ENCODE data around the gene CCDC171. TPM values are rescaled to one million over a fixed set of nuclear protein-coding genes. Genes with fewer than 3 reads are reported as not detected.

The CCDC171 gene
- total RNA-seq, 4 donors from 2014 or later: 6.2 to 9.6 (median 7.8) TPM

DNA sequence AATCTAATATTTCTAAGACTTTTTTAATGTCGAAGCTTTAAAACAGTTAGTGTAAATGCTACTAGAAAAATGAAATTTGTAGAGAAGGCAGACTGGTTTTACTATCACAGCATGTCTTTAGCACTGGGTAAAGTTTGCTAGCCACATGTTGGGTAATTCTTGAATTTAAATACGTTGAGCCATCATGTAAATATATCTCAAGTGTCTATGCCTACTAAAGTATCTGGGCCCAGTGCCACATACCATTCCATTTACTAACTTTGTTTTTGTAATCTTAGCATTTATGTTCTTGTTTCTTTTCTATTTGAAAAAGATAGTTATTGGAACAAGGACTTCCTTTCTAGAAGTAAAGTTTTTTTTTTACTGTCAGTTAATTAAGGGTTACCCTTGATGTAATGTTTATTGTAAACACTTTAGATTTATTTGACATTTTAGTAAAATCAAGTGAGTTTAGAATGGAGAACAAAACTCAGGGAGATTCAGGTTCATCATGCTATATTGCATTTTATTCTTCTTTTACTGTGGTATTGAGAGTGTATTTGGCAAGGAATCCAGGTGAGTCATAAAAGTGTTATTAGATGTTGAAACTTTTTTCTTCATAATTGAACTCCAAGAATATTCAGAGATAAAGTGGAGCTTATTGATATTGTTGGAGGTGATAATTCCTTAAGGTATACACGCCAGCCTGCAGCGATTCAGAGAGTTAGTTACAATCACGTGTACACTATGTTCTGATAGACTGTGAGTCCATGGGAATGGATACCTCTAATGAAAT, 182.4 kb downstream of the CCDC171 start:
- H3K36me3 ChIP-seq: no peaks in the 10 kb centered on the region
- no peak for DNase-seq
- H3K9me3 ChIP-seq: no peaks in the 10 kb centered on the region
- intact Hi-C loops (cut with DNase I): no loop called here
- H3K4me3 ChIP-seq (replicated peaks in 1 of 3): no peak overlapping the region
- TF ChIP-seq POLR2A (IDR thresholded peaks at IDR 0.05): no peak
- TF ChIP-seq, protein P1, sequence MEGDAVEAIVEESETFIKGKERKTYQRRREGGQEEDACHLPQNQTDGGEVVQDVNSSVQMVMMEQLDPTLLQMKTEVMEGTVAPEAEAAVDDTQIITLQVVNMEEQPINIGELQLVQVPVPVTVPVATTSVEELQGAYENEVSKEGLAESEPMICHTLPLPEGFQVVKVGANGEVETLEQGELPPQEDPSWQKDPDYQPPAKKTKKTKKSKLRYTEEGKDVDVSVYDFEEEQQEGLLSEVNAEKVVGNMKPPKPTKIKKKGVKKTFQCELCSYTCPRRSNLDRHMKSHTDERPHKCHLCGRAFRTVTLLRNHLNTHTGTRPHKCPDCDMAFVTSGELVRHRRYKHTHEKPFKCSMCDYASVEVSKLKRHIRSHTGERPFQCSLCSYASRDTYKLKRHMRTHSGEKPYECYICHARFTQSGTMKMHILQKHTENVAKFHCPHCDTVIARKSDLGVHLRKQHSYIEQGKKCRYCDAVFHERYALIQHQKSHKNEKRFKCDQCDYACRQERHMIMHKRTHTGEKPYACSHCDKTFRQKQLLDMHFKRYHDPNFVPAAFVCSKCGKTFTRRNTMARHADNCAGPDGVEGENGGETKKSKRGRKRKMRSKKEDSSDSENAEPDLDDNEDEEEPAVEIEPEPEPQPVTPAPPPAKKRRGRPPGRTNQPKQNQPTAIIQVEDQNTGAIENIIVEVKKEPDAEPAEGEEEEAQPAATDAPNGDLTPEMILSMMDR (IDR thresholded peaks at IDR 0.05): no peak
- no peak overlapping the region for H3K27ac ChIP-seq
- no peaks in the 10 kb centered on the region for H3K27me3 ChIP-seq
- no peaks in the 10 kb centered on the region for H3K4me1 ChIP-seq
- WGBS, 2 donors: 69 to 75% methylated on average over 5 of the region's 5 CpGs

DNA sequence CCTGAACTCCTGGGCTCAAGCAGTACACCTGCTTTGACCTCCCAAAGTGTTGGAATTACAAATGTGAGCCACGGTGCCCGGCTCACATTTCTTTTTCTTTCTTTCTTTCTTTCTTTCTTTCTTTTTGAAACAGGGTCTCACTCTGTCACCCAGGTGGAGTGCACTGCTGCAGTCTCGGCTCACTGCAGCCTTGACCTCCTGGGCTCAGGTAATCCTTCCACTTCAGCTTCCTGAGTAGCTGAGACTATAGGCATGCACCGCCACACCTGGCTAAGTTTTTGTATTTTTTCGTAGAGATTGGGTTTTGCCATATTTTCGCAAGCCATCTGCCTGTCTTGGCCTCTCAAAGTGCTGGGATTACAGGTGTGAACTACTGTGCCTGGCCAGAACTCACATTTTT, 183.7 kb downstream of the CCDC171 start:
- H3K27me3 ChIP-seq: no peaks in the 10 kb centered on the region
- WGBS, 2 donors: 47 to 53% methylated on average over 6 of the region's 6 CpGs
- no peaks in the 10 kb centered on the region for H3K36me3 ChIP-seq
- DNase-seq: peak; percentile 50 to 71
- H3K9me3 ChIP-seq: no peaks in the 10 kb centered on the region
- TF ChIP-seq POLR2A (IDR thresholded peaks at IDR 0.05): no peak
- TF ChIP-seq, protein P1 (IDR thresholded peaks at IDR 0.05): no peak
- intact Hi-C loops (cut with DNase I): no loop called here
- H3K4me3 ChIP-seq (replicated peaks in 1 of 3): no peak overlapping the region
- no peaks in the 10 kb centered on the region for H3K4me1 ChIP-seq
- H3K27ac ChIP-seq: peak overlapping the region in 1 of 3 donors; percentile 6

DNA sequence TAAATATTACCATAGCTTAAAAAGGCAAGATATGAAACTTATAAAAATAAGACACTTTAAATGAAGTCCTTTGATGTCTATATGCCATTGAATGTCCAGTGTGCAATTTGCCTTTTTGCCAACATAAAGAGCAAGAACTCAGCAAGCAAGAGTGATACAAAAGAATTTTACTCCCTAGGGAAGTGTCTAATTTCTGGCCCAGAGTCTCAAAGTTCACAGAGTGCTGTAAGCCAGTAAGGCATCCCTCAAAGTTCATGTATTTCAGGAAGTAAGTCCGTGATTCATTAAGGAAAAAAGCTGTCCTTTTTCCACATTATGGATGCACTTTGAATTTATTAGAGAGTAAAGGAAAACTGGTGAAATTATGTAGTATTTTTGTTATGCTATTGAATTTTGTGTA, 185.2 kb downstream of the CCDC171 start:
- no peaks in the 10 kb centered on the region for H3K36me3 ChIP-seq
- TF ChIP-seq, protein P1 (IDR thresholded peaks at IDR 0.05): no peak
- no peak for TF ChIP-seq POLR2A (IDR thresholded peaks at IDR 0.05)
- no peak for DNase-seq
- intact Hi-C loops (cut with DNase I): no loop called here
- WGBS, 2 donors: 60 to 63% methylated on average over 1 of the region's 1 CpG
- no peaks in the 10 kb centered on the region for H3K9me3 ChIP-seq
- H3K27me3 ChIP-seq: no peaks in the 10 kb centered on the region
- no peaks in the 10 kb centered on the region for H3K4me1 ChIP-seq
- H3K27ac ChIP-seq: no peak overlapping the region
- H3K4me3 ChIP-seq (replicated peaks in 1 of 3): no peak overlapping the region

DNA sequence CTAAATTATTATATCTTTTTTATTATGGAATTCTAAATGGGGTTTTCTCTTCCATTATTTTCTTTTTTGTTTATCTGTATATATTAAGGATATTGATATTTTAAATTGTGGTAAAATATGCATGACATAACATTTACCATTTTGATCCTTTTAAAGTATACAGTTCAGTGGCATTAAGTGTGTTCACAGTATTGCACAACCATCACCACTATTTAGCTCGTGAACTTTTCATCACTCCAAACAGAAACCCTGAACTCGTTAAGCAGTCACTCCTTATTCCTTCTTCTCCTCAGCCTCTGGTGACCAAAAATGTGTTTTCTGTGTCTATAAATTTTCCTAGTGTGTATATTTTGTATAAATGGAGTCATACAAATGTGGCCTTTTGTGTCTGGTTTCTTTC, 188.2 kb downstream of the CCDC171 start:
- Histone ChIP-seq H3K36me3 (no peaks in the 10 kb centered on the region), H3K4me1 (no peaks in the 10 kb centered on the region), H3K27me3 (no peaks in the 10 kb centered on the region), H3K27ac (no peak overlapping the region), H3K4me3 (replicated peaks in 1 of 3) (no peak overlapping the region), H3K9me3 (no peaks in the 10 kb centered on the region)
- no peak for TF ChIP-seq POLR2A (IDR thresholded peaks at IDR 0.05)
- TF ChIP-seq, protein P1 (IDR thresholded peaks at IDR 0.05): no peak
- WGBS, 2 donors: 44 to 88% methylated on average over 1 to 2 of the region's 2 CpGs
- no peak for DNase-seq
- intact Hi-C loops (cut with DNase I): no loop called here

DNA sequence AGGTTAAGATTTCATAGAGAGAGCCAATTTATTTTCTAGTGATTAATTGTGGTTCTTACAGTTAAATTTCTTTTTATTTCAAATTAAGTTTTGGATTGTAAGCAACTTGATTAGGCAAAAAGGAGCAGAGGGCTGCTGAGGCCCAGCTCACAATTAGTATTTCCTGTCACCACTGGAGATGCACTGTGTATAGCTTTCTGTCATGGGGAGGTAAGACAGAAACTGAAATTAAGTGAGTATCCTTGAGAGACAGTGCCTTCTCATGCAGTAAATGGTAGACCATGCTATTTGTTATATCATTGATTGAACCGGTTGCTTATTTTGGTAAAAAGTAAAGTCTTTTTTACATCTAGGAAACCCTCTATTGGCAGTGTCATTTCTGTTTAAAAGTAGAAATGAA, 190.7 kb downstream of the CCDC171 start:
- no peaks in the 10 kb centered on the region for H3K27me3 ChIP-seq
- DNase-seq: no peak
- WGBS, 2 donors: 98% methylated on average over 1 of the region's 1 CpG
- H3K9me3 ChIP-seq: no peaks in the 10 kb centered on the region
- H3K4me1 ChIP-seq: no peaks in the 10 kb centered on the region
- intact Hi-C loops (cut with DNase I): no loop called here
- TF ChIP-seq POLR2A (IDR thresholded peaks at IDR 0.05): no peak
- TF ChIP-seq, protein P1 (IDR thresholded peaks at IDR 0.05): no peak
- no peaks in the 10 kb centered on the region for H3K36me3 ChIP-seq
- H3K4me3 ChIP-seq (replicated peaks in 1 of 3): no peak overlapping the region
- no peak overlapping the region for H3K27ac ChIP-seq

Measured in thyroid gland (tissue), 4 donors.